Naive thymus-derived CD4-positive, alpha-beta T cell (primary cell): ENCODE measurements around the gene MMP20. TPM values are rescaled to one million over a fixed set of nuclear protein-coding genes. Genes with fewer than 3 reads are reported as not detected.

Experiments
- polyA plus RNA-seq, 2 donors: library from polyadenylated mRNA; unstranded; fragments of 300-500 nt; fragmentation: Illumina TruSeq; gene quantifications; one replicate each; pipeline ENCODE4 v1.2.3, GENCODE V29; 2021
- total RNA-seq, 6 experiments: library from RNA in 5 of 6; stranded (reverse) in 5 of 6; gene quantifications; 1 replicate in 5 of 6; 2 replicates in 1 of 6; pipeline ENCODE4 v1.2.3 and lab custom pipeline; 2021 to 2026

The MMP20 gene
- total and polyA plus RNA-seq, 7 experiments from 2014 or later, result not detected

Other genes with a start within 250 kb of the MMP20 start
- 100 to 1,000 TPM; 270 to 495 (median 437) TPM for gene TMEM123, start 172.6 kb downstream of the MMP20 start, total RNA-seq
- gene TMEM123, start 172.6 kb downstream of the MMP20 start, polyA plus RNA-seq, result 100 to 1,000 TPM; 811 to 922 TPM
- gene MMP7, start 94.6 kb downstream of the MMP20 start, total RNA-seq, result not detected
- gene MMP7, start 94.6 kb downstream of the MMP20 start, polyA plus RNA-seq, result not detected
- not detected for gene MMP27, start 80.4 kb upstream of the MMP20 start, total RNA-seq
- not detected for gene MMP27, start 80.4 kb upstream of the MMP20 start, polyA plus RNA-seq
- gene MMP8, start 99.6 kb upstream of the MMP20 start, total RNA-seq, result not detected
- not detected for gene MMP8, start 99.6 kb upstream of the MMP20 start, polyA plus RNA-seq
- not detected for gene MMP10, start 155.3 kb upstream of the MMP20 start, total RNA-seq
- not detected for gene MMP10, start 155.3 kb upstream of the MMP20 start, polyA plus RNA-seq
- not detected for gene MMP1, start 172.8 kb upstream of the MMP20 start, total RNA-seq
- not detected for gene MMP1, start 172.8 kb upstream of the MMP20 start, polyA plus RNA-seq
- gene MMP3, start 218.3 kb upstream of the MMP20 start, total RNA-seq, result not detected
- not detected for gene MMP3, start 218.3 kb upstream of the MMP20 start, polyA plus RNA-seq
- not detected for gene MMP12, start 249.7 kb upstream of the MMP20 start, total RNA-seq
- gene MMP12, start 249.7 kb upstream of the MMP20 start, polyA plus RNA-seq, result not detected